H7 (cell line): ENCODE measurements around the gene KLF14. TPM values are rescaled to one million over a fixed set of nuclear protein-coding genes. Genes with fewer than 3 reads are reported as not detected.
"Not testable (repeated sequence)": the region's sequence is repeated elsewhere in the genome, so short reads cannot be mapped to it uniquely, and the experiment has no call there.

Experiments
- DNase-seq: peaks from one replicate; pipeline ENCODE4 v3.0.0; 2012
- H3K27me3 ChIP-seq: 2 replicates; pipeline ENCODE4 v1.6.0; 2011; ENCODE audit warnings: mild to moderate bottlenecking, low read length; ENCODE audit not compliant: control insufficient read depth, insufficient read depth
- H3K36me3 ChIP-seq: replicated peaks from 2 replicates; pipeline ENCODE4 v1.5.1; 2011; ENCODE audit warnings: low read length; ENCODE audit not compliant: control insufficient read depth, insufficient read depth
- H3K4me3 ChIP-seq: 2 replicates; pipeline ENCODE4 v1.5.1; 2011; ENCODE audit warnings: low read depth, mild to moderate bottlenecking, control low read depth, low read length, moderate library complexity; ENCODE audit not compliant: insufficient read depth
- total RNA-seq: library from RNA; depleted of rRNA; stranded (reverse); fragments of >200 nt; shearing (Covaris generic); gene quantifications from 2 replicates; pipeline ENCODE4 v1.2.3, GENCODE V29; 2014; rRNA removed

Gene KLF14
- total RNA-seq = 0.07 TPM in 1 of 2 replicates, not detected in the other

- Histone ChIP-seq H3K36me3 (no peaks in the 10 kb centered on the region), H3K27me3 (peaks cover 86% of the 10 kb centered on the region), H3K4me3 (peak within 1 kb of the TSS; percentile 49)
- peak; percentile 79 for DNase-seq
These were observed at the start of gene KLF14 for GRCh38 chr7:130733931-130734814. Gene KLF14, minus strand, starts transcription at chr7:130734207. Its CDS starts 174 bp downstream, at chr7:130734033.

- no peak for DNase-seq
- no peaks in the 10 kb centered on the region for H3K27me3 ChIP-seq
- H3K36me3 ChIP-seq = no peaks in the 10 kb centered on the region
- H3K4me3 ChIP-seq = no peak overlapping the region
These were observed 47.3 kb upstream of the KLF14 start for GRCh38 chr7:130781346-130781745.

DNA sequence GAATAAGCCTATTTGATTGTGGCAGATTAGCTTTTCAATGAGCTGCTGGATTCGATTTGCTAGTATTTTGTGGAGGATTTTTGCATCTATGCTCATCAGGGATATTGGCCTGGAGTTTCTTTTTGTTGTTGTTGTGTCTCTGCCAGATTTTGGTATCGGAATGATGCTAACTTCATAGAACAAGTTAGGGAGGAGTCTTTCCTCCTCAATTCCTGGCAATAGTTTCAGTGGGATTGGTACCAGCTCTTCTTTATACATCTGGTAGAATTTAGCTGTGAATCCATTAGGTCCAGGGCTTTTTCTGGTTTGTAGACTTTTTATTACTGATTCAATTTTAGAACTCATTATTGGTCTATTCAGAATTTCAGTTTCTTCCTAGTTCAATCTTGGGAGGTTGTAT is 43.4 kb upstream of the KLF14 start:
- DNase-seq = no peak
- Histone ChIP-seq H3K27me3 (no peaks in the 10 kb centered on the region), H3K36me3 (no peaks in the 10 kb centered on the region), H3K4me3 (no peak overlapping the region)

DNA sequence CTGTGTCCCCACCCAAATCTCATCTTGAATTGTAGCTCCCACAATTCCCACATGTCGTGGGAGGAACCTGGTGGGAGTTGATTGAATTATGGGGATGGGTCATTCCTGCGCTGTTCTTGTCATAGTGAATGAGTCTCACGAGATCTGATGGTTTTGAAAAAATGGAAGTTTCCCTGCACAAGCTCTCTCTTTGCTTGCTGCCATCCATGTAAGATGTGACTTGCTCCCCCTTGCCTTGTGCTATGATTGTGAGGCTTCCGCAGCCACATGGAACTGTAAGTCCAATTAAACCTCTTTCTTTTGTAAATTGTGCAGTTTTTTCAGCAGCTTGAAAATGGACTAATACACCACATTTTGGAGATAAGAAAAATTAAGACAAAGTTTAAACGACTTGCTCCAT is 38.4 kb upstream of the KLF14 start:
- not testable (repeated sequence) for H3K27me3 ChIP-seq, DNase-seq

DNA sequence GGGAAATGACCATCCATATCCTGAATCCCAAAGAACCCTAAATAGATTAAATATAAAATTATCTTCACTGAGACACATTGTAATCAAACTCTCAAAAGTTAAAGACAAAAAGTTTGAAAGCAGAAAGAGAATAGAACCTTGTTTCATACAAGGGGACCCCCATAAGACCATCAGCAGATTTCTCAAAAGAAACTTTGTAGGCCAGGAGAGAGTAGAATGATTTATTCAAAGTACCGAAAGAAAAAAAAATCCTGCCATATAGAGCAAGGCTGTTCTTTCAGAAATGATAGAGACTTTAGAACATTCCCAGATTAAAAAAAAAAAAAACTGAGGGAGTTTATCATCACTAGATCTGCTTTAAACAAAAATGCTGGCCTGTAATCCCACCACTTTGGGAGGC is 34.8 kb upstream of the KLF14 start:
- Histone ChIP-seq H3K27me3 (no peaks in the 10 kb centered on the region), H3K4me3 (no peak overlapping the region), H3K36me3 (no peaks in the 10 kb centered on the region)
- no peak for DNase-seq

More for the DNA sequence above, 38.4 kb upstream of the KLF14 start:
- H3K36me3 ChIP-seq, H3K4me3 ChIP-seq: not testable (repeated sequence)

DNA sequence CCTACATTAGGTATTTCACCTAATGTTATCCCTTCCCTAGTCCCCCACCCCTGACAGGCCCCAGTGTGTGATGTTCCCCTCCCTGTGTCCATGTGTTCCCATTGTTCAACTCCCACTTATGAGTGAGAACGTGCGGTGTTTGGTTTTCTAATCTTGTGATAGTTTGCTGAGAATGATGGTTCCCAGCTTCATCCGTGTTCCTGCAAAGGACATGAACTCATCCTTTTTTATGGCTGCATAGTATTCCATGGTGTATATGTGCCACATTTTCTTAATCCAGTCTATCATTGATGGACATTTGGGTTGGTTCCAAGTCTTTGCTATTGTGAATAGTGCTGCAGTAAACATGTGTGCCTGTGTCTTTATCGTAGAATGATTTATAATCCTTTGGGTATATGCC is 30.6 kb upstream of the KLF14 start:
- H3K36me3 ChIP-seq, H3K27me3 ChIP-seq, DNase-seq, H3K4me3 ChIP-seq: not testable (repeated sequence)

GRCh38 chr7:130758429-130759056 is 24.5 kb upstream of the KLF14 start:
- H3K4me3 ChIP-seq = no peak overlapping the region
- peak; percentile 12 for DNase-seq
- no peaks in the 10 kb centered on the region for H3K36me3 ChIP-seq
- no peaks in the 10 kb centered on the region for H3K27me3 ChIP-seq

- DNase-seq = no peak
- Histone ChIP-seq H3K4me3 (no peak overlapping the region), H3K36me3 (no peaks in the 10 kb centered on the region), H3K27me3 (no peaks in the 10 kb centered on the region)
These were observed 22.3 kb upstream of the KLF14 start for GRCh38 chr7:130756316-130756715.

DNA sequence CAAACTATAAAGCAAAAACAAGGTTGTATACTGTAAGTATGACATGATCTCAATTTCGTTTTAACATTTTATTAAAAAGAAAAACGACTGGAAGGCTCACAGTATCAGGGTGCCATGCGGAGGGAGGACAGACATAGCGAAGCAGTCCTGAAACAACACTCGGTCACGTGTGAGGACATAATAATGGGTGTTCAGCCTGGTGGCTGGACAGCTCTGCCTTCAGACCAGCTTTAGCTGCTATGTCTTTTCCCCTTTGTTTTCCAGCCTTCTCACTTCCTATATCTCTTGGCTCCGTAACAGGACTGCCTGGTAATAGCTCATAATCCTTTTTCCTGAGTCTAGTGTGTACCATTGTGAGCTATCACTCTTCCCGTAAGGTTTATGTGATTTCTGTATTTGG is 18.4 kb upstream of the KLF14 start:
- H3K36me3 ChIP-seq = no peaks in the 10 kb centered on the region
- H3K4me3 ChIP-seq = no peak overlapping the region
- H3K27me3 ChIP-seq = no peaks in the 10 kb centered on the region
- DNase-seq = no peak

GRCh38 chr7:130750755-130751154 is 16.7 kb upstream of the KLF14 start:
- Histone ChIP-seq H3K4me3 (no peak overlapping the region), H3K36me3 (no peaks in the 10 kb centered on the region), H3K27me3 (no peaks in the 10 kb centered on the region)
- no peak for DNase-seq

DNA sequence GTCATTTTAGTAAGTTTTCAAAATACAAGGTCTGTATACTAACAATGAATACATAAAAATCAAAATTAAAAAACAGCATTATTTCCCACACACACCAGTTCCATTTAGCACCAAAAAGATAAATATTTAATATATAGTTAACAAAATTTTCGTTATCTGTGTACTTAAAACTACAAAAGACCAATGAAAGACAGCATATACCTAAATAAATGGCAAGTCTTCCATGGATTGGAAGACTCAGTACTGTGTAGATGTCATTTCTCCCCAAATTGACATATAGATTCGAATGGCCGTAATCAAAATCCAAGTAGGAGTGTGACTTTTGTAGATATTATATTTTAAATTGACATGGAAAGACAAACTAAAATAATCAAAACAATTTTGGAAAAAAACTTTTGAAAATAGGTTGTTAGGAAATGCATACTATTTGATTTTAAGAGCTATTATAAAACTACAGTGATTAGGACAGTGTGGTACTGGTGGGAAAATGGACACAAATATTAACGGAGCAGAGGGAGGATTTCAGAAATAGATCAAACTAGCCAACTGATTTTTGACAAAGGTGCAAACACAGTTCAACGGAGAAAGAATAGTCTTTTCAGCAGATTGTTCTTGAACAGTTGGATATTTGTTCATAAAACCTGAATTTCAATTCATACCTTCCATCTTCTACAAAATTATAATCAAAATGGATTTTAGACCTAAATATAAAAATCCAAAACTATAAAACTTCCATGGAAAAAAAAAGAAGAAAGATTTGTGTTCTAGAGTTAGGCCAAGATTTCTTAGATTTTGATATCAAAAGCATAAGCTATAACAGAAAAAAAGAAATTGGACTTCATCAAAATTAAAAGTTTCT is 14.8 kb upstream of the KLF14 start:
- no peaks in the 10 kb centered on the region for H3K27me3 ChIP-seq

GRCh38 chr7:130741331-130741995 is 7.5 kb upstream of the KLF14 start:
- Histone ChIP-seq H3K27me3 (peaks cover 23% of the 10 kb centered on the region), H3K4me3 (no peak overlapping the region), H3K36me3 (no peaks in the 10 kb centered on the region)
- no peak for DNase-seq

More for the DNA sequence above, 14.8 kb upstream of the KLF14 start:
- no peak for DNase-seq
- no peak overlapping the region for H3K4me3 ChIP-seq
- no peaks in the 10 kb centered on the region for H3K36me3 ChIP-seq

DNA sequence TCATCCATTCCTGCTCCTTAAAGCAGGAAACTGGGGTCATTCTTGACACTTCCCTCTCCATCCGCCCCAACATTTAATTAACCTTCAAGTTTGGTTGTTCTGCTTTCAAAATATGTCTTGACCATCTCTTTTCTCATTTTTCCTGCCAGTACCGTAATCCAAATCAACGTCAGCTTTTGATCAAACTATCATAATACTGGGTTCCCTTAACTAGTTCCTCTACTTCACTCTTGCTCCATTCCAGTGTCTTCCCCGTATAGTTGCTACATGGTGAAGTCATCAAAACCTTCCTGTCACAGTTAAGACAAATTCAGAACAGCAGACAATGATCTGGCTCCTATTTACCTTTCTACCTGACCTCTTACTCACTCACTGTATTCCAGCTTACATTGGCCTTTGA is 6.6 kb upstream of the KLF14 start:
- no peak overlapping the region for H3K4me3 ChIP-seq
- H3K36me3 ChIP-seq = no peaks in the 10 kb centered on the region
- peaks cover 32% of the 10 kb centered on the region for H3K27me3 ChIP-seq
- no peak for DNase-seq

DNA sequence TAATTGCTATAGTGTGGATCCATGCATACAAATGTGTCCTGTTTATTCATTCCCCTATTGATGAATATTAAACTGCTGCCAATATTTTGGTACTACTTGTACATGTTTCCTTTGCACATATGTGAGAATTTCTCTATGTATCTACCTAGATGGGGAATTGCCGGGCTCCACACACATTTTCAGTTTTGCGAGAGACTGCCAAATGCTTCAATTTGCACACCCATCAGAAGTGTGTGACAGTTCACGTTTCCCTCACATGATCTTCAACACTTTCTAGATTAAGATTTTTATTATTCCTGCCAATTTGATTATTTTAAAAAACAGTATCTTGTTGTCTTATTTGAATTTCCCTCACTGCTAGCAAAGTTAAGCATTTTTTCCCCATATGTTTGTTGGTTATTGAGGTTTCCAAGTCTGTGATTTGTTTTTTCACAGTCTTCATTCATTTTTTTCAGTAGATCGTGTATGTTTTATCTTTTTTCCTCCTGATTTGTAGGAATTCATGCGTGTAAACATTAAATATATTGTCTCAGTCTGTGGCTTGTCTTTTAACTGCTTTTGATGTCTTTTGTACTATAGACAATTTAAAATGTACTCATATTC is 2.4 kb upstream of the KLF14 start:
- no peaks in the 10 kb centered on the region for H3K36me3 ChIP-seq
- no peak for DNase-seq
- peaks cover 72% of the 10 kb centered on the region for H3K27me3 ChIP-seq
- no peak overlapping the region for H3K4me3 ChIP-seq
